Ishikawa (cell line): Measurements from ENCODE around the gene KHDC4.

Experiments used
- CEBPB ChIP-seq: IDR thresholded peaks from 2 replicates; pipeline ENCODE4 v1.6.1; 2012
- CREB1 ChIP-seq: IDR thresholded peaks from 2 replicates; pipeline ENCODE4 v1.6.1; 2012; ENCODE audit warnings: low read depth
- EGR1 ChIP-seq: IDR thresholded peaks from 2 replicates; pipeline ENCODE4 v1.6.1; 2012
- EP300 ChIP-seq: IDR thresholded peaks from 2 replicates; pipeline ENCODE4 v1.6.1; 2012; ENCODE audit warnings: borderline replicate concordance
- FOXM1 ChIP-seq: IDR thresholded peaks from 2 replicates; pipeline ENCODE4 v1.6.1; 2012; ENCODE audit warnings: low read depth, borderline replicate concordance
- MAX ChIP-seq: IDR thresholded peaks from 2 replicates; pipeline ENCODE4 v1.6.1; 2012
- NFIC ChIP-seq: IDR thresholded peaks from 2 replicates; pipeline ENCODE4 v1.6.1; 2012
- RAD21 ChIP-seq: IDR thresholded peaks from 2 replicates; pipeline ENCODE4 v1.6.1; 2012; ENCODE audit warnings: low read depth
- TAF1 ChIP-seq: IDR thresholded peaks from 2 replicates; pipeline ENCODE4 v1.6.1; 2012; ENCODE audit warnings: low read depth, mild to moderate bottlenecking
- TCF12 ChIP-seq: IDR thresholded peaks from 2 replicates; pipeline ENCODE4 v1.6.1; 2012; ENCODE audit warnings: low read depth
- TEAD4 ChIP-seq: IDR thresholded peaks from 2 replicates; pipeline ENCODE4 v1.6.1; 2012
- YY1 ChIP-seq: IDR thresholded peaks from 2 replicates; pipeline ENCODE4 v1.6.1; 2012; ENCODE audit warnings: low read depth
- ZBTB7A ChIP-seq: IDR thresholded peaks from 2 replicates; pipeline ENCODE4 v1.6.1; 2012; ENCODE audit warnings: low read depth
- TF ChIP-seq, protein P1 (sequence below): IDR thresholded peaks from 2 replicates; pipeline ENCODE4 v1.6.1; 2012; ENCODE audit warnings: low read depth, mild to moderate bottlenecking
- TF ChIP-seq, protein P2 (sequence below): IDR thresholded peaks from 2 replicates; pipeline ENCODE4 v1.6.1; 2012

Gene KHDC4

DNA sequence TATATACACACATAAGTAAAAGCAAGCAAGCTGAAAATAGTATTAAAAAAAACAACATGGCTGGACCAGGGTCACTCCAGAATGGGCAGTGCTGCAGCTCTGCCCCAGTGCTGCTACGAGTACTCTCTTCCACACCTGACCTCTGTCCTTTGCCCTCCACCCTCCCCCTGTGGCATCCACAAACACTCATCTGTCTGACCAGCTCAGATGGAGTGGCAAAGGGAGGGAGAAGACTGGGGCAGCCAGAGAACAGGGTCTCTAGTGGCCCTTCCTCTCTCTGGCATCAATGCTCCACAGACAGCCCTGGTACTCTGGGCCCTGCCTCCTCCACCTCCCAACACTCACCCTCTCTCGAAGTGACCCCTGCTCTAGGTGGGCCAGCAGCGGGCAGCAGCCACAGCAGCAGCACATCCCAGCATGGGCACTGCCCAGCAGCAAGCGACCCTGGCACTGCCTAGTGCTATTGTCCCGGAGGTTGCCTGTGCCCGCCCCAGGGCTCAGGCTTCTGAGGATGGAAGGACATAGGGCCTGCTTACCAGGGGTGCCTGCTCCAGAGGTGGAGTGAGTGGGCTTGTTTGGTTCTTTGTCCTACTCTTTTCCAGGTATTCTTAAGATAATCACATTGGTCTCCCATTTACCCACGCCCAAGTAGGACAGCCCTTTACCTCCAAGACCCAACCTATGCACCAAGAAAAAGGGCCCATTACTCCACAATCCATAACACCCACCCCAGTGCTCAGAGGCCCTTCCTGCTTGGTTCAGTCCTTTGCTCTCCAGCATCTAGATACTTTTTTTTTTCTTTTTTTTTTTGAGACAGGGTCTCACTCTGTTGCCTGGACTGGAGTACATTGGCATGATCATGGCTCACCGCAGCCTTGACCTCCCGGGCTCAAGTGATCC is 37.9 kb upstream of the KHDC4 start:
- TF ChIP-seq, protein P1, sequence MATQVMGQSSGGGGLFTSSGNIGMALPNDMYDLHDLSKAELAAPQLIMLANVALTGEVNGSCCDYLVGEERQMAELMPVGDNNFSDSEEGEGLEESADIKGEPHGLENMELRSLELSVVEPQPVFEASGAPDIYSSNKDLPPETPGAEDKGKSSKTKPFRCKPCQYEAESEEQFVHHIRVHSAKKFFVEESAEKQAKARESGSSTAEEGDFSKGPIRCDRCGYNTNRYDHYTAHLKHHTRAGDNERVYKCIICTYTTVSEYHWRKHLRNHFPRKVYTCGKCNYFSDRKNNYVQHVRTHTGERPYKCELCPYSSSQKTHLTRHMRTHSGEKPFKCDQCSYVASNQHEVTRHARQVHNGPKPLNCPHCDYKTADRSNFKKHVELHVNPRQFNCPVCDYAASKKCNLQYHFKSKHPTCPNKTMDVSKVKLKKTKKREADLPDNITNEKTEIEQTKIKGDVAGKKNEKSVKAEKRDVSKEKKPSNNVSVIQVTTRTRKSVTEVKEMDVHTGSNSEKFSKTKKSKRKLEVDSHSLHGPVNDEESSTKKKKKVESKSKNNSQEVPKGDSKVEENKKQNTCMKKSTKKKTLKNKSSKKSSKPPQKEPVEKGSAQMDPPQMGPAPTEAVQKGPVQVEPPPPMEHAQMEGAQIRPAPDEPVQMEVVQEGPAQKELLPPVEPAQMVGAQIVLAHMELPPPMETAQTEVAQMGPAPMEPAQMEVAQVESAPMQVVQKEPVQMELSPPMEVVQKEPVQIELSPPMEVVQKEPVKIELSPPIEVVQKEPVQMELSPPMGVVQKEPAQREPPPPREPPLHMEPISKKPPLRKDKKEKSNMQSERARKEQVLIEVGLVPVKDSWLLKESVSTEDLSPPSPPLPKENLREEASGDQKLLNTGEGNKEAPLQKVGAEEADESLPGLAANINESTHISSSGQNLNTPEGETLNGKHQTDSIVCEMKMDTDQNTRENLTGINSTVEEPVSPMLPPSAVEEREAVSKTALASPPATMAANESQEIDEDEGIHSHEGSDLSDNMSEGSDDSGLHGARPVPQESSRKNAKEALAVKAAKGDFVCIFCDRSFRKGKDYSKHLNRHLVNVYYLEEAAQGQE: no peak
- TF ChIP-seq ZBTB7A: no peak
- no peak for TF ChIP-seq FOXM1
- no peak for TF ChIP-seq CREB1
- no peak for TF ChIP-seq NFIC
- TF ChIP-seq, protein P2, sequence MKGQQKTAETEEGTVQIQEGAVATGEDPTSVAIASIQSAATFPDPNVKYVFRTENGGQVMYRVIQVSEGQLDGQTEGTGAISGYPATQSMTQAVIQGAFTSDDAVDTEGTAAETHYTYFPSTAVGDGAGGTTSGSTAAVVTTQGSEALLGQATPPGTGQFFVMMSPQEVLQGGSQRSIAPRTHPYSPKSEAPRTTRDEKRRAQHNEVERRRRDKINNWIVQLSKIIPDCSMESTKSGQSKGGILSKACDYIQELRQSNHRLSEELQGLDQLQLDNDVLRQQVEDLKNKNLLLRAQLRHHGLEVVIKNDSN: no peak
- no peak for TF ChIP-seq MAX
- no peak for TF ChIP-seq TAF1
- no peak for TF ChIP-seq CEBPB
- no peak for TF ChIP-seq TEAD4
- TF ChIP-seq RAD21: no peak
- TF ChIP-seq EGR1: no peak
- TF ChIP-seq TCF12: no peak
- TF ChIP-seq EP300: no peak
- no peak for TF ChIP-seq YY1

- TF ChIP-seq EGR1 (no peak), EP300 (no peak), CREB1 (no peak)
Observed at GRCh38 chr1:155970531-155971167, 36.4 kb upstream of the KHDC4 start.

- no peak for TF ChIP-seq TAF1
- TF ChIP-seq, protein P2: no peak
Observed at GRCh38 chr1:155969377-155969791, 35.2 kb upstream of the KHDC4 start.

- TF ChIP-seq EGR1 (no peak), EP300 (no peak), FOXM1 (no peak), ZBTB7A (no peak), TCF12 (no peak), YY1 (no peak), CREB1 (no peak), CEBPB (no peak), RAD21 (no peak), TAF1 (no peak), TEAD4 (no peak), NFIC (no peak), MAX (no peak)
- TF ChIP-seq, protein P1: no peak
- TF ChIP-seq, protein P2: no peak
Observed at GRCh38 chr1:155968670-155969069, 34.5 kb upstream of the KHDC4 start.

- no peak for TF ChIP-seq TCF12
- TF ChIP-seq ZBTB7A: no peak
Observed at GRCh38 chr1:155968051-155968400, 33.8 kb upstream of the KHDC4 start.
